ENCODE data around the gene UACA.

Gene UACA

GRCh38 chr15:70703096-70703878, 60.1 kb downstream of the UACA start:
- ChIA-PET POLR2A (no interaction called here), CTCF (interaction anchor here (0.9 to 2.6 kb wide), 3 partner anchors 9 to 20 kb away, joined by 3 to 8 read pairs (median 7); no protein-coding TSS in a partner anchor)
- TF ChIP-seq CTCF (IDR thresholded peaks at IDR 0.05; ENCODE audit: control extremely low read depth, extremely low read depth, low read depth, missing control alignments) = no peak
- DNase-seq (ENCODE audit: extremely low spot score) = no peak

- CTCF ChIA-PET = interaction anchor here (1.7 kb wide), 1 partner anchor 20 kb away, joined by 7 read pairs; no protein-coding TSS in a partner anchor
- POLR2A ChIA-PET = no interaction called here
Measured at GRCh38 chr15:70702584-70702983, 60.8 kb downstream of the UACA start.

GRCh38 chr15:70701891-70702568, 61.3 kb downstream of the UACA start:
- no peak for TF ChIP-seq CTCF (IDR thresholded peaks at IDR 0.05; ENCODE audit: control extremely low read depth, extremely low read depth, low read depth, missing control alignments)
- DNase-seq (ENCODE audit: extremely low spot score) = no peak
- CTCF ChIA-PET = interaction anchor here (1.7 kb wide), 1 partner anchor 20 kb away, joined by 7 read pairs; no protein-coding TSS in a partner anchor
- POLR2A ChIA-PET = no interaction called here

More at GRCh38 chr15:70702584-70702983, 60.8 kb downstream of the UACA start:
- TF ChIP-seq CTCF (IDR thresholded peaks at IDR 0.05; ENCODE audit: control extremely low read depth, extremely low read depth, low read depth, missing control alignments) = no peak
- DNase-seq (ENCODE audit: extremely low spot score) = no peak

- ChIA-PET CTCF (interaction anchor here (1.0 to 1.7 kb wide), 2 partner anchors 18 to 21 kb away, joined by 3 to 7 read pairs; no protein-coding TSS in a partner anchor), POLR2A (no interaction called here)
- DNase-seq (ENCODE audit: extremely low spot score) = no peak
- no peak for TF ChIP-seq CTCF (IDR thresholded peaks at IDR 0.05; ENCODE audit: control extremely low read depth, extremely low read depth, low read depth, missing control alignments)
Measured at GRCh38 chr15:70701171-70701570, 62.2 kb downstream of the UACA start.

- no peak for TF ChIP-seq CTCF (IDR thresholded peaks at IDR 0.05; ENCODE audit: control extremely low read depth, extremely low read depth, low read depth, missing control alignments)
- ChIA-PET CTCF (no interaction called here), POLR2A (no interaction called here)
- DNase-seq (ENCODE audit: extremely low spot score) = no peak
Measured at GRCh38 chr15:70699890-70700289, 63.5 kb downstream of the UACA start.

GRCh38 chr15:70698836-70699390, 64.4 kb downstream of the UACA start:
- CTCF ChIA-PET = no interaction called here
- POLR2A ChIA-PET = no interaction called here
- DNase-seq (ENCODE audit: extremely low spot score) = no peak
- no peak for TF ChIP-seq CTCF (IDR thresholded peaks at IDR 0.05; ENCODE audit: control extremely low read depth, extremely low read depth, low read depth, missing control alignments)

Measured in GM10248 (cell line).